ENCODE measurements around the gene C7.
"Not testable (repeated sequence)": the region's sequence is repeated elsewhere in the genome, so short reads cannot be mapped to it uniquely, and the experiment has no call there.

Gene C7

DNA sequence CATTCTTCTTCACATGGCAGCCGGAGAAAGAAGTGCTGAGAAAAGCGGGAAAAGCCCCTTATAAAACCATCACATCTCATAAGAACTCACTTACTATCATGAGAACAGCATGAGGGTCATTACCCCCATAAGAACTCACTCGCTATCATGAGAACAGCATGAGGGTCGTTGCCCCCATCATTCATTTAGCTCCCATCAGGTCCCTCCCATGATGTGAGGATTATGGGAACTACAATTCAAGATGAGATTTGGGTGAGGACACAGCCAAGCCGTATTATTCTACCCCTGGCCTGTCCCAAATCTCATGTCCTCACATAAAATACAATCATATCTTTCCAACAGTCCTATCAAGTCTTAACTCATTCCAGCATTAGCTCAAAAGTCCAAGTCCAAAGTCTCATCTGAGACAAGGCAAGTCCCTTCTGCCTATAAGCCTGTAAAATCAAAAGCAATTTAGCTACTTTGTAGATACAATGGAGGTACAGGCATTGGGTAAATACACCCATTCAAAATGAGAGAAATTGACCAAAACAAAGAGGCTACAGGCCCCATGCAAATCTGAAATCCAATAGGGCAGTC, 82.8 kb downstream of the C7 start:
- no peak for DNase-seq

GRCh38 chr5:40995801-40996586, 86.7 kb downstream of the C7 start:
- DNase-seq: no peak

- no peak for DNase-seq
Measured at GRCh38 chr5:40999142-40999541, 89.8 kb downstream of the C7 start.

DNA sequence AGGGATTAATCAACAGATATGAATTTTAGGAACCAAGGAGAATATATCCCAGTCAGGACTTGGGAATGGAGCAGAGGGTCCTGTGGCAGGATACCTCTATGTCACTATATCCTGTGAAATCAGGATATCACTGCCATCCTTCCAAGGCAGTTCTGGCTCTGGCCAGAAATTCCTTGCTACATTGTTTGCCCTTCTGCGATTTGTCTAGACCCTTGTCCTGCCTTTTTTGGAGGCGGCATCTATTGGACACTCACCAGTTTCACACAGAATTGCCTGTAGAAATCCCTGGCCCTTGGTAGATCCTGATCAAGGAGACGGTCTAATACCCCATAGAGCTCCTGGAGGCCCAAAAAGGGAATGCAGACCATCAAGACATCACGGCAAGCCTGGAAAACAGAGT, 90.7 kb downstream of the C7 start:
- DNase-seq: no peak

DNA sequence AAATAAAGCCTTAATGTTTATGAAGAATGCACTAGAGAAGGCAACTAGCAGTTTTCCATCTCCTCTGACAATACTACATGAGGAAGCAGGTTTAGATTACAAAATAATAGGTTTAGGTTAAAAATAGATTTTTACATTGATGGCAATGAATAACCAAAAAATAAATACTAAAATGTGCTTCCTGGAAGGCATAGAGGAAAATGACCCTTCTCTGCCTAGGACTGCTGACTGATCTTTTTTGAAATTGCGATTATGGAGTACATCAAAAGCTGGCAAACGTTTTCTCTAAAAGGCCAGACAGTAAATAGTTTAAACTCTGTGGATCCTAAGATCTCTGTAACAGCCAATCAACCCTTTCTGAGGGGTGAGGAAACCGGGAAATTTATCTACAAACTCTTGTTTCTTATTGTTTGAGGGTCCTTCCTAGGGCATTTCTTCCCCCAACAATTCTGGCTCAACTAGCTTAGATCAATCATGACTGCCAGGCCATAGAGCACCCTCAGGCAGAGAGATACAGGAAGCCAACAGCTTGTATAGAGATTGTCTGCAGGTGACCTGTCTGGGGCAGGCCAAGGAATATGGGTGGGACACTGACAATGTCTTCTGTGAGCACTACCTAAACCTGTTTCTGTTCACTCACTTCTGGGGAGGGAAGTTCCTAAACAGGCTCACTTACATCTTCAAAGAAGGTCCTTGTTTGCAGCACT, 94.5 kb downstream of the C7 start:
- DNase-seq: no peak

DNA sequence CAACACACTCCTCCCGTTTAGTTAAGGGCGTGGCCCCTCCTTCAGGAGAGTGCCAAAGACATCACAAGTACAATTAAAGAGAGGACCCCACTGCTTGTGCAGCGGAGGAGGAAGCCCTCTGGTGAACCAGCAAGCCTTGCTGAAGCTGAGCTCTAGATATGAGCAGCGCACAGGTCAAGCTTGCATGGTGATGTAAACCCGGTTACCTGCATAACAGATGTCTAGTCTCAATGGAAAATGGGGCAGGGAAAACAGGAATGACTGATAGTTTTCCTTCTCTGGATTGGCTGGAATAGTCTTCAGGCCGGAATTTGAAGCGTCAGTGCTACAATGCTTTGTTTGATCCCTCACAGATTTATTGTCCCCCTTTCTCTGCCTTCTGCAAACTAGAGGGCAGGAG, 95.6 kb downstream of the C7 start:
- DNase-seq: no peak

GRCh38 chr5:41009232-41009631, 99.9 kb downstream of the C7 start:
- DNase-seq: no peak

GRCh38 chr5:41010572-41010971, 101.3 kb downstream of the C7 start:
- no peak for DNase-seq

- DNase-seq: no peak
Measured at GRCh38 chr5:41012318-41012717, 103.0 kb downstream of the C7 start.

DNA sequence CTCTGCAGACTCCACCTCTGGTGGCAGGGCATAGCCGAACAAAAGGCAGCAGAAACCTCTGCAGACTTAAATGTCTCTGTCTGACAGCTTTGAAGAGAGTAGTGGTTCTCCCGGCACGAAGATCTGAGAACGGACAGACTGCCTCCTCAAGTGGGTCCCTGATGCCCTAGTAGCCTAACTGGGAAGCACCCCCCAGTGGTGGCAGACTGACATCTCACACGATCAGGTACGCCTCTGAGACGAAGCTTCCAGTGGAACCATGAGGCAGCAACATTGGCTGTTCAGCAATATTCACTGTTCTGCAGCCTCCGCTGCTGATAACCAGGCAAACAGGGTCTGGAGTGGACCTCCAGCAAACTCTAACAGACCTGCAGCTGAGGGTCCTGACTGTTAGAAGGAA, 113.3 kb downstream of the C7 start:
- not testable (repeated sequence) for DNase-seq

Data from Kasumi-1 (cell line).